HG03095 (cell line): Measurements from ENCODE around the gene ALS2CL.
"Not testable (repeated sequence)": the region's sequence is repeated elsewhere in the genome, so short reads cannot be mapped to it uniquely, and the experiment has no call there.

ENCODE experiments used
- ATAC-seq: cut with Tn5 transposase; IDR thresholded peaks from one replicate; pipeline ENCODE4 v1.9.1; 2021; ENCODE audit warnings: moderate library complexity; ENCODE audit not compliant: unreplicated experiment

The ALS2CL gene

DNA sequence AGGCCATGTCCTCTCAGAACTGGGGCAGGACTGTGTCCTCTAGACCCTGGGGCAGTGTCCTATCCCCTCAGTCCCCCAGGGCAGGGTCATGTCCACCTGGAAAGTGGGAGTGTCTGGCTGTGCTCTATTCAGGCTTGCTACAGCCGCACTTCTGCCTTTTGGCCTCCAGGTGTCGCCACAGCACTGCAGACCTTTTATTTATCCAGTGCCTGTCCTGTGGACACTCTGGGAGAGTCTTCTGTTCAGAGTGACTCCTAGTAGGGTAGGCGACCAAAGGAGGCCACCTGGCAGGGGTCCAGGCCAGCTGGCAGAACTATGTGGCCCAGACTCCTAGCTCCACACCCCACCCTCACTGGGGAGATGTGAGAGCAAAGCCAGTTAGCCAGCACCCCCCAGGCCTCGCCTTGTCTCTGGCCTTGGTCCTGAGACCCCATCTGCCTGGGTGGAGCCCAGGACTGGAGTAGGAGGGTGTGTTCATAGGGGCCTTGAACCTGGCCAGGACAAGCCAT lies 11.6 kb upstream of the ALS2CL start:
- ATAC-seq, result no peak

GRCh38 chr3:46704346-46704745 lies 10.9 kb upstream of the ALS2CL start:
- ATAC-seq, result not testable (repeated sequence)

DNA sequence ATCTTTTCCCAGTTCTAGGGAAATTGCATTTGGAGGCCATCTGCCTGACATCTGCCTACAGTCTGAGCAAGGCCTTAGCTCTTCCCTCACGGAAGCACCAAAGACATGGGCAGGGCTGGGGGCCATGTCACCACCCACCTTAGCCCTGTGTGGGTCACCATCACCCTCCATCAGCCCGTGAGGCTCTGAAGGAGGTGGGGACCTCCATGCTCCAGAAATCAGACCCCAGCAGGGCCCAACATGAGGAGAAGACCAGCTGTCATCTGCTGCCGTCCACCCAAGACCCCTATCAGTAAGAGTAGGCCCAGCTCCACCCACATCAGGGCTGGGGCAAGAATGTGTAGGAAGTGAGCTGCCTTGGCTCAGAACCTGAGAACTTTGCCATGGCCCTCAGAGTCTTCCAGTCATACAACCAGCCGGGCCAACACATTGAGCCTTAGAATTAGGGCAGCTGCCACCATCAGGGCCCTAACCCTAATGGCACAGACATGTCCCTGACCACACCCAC lies 9.6 kb upstream of the ALS2CL start:
- no peak for ATAC-seq

DNA sequence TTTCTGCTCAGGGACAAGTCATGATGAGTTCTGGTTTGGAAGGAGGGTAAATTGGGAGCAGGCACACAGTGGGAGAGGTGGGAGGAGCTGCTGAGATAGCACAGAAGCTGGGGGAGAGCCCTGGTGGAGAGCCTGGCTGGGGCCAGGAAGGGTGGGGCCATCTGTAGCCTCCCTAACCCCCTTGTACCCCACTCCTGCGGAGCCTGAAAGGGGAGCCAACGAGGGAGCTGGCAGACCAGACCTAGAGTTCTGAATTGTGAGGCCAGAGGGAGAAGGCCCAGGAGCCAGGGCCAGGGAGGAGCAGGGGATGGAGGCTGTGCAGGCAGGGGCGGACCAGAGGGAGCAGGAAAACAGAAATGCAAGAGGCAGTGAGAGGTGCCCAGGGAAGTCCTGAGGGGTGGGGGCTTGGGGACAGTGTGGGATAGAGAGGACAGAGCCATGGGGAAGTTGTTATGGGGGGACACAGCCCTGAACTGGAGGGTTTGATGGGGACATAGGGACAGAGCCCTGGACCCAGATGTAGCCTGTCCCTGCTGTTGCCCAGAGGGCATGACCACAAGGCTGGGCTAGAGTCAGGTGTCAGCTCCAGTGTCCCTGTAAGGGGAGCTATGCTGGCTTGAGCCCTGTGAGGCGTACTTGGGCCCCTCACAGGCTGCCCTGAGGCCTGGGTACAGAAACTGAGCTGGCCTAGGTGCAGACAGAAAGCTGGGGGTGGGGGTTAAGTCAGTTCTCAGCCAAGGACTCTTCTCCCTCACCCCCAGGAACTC lies 8.9 kb upstream of the ALS2CL start:
- no peak for ATAC-seq

DNA sequence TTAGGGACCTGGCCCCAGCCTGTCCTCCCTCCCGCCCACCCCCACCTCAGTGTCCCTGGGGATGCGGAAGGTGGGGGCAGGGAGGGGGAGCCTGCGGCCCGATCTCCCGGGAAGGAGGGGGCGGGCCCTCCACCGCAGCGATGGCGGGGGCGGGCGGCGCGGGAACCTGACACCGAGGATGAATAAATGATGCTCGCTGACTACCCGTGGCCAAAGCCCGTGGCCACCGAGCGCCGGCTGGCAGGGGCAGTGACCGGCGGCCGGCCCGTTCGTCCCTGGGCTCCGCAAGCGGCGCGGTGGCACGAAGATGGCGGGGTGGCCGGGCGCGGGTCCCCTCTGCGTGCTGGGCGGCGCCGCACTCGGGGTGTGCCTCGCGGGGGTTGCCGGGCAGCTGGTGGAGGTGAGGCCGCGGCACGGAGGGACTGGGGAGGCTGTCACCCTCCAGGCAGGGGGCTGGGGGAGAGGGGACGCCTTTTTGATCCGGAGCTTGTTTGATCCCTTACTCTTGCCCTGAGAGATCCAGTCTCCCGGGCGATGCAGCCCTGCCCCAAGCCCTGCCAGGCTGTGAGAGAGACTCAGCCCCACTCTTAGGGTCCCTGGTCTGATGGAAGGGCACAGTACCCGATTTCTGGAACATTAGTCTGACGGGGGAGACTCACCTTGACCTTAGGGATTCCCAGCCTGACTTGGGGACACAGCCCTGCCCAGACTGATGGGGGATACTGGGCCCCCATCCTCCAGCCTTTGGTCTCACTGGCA lies 7.9 kb upstream of the ALS2CL start, which contains the start of gene TMIE:
Gene TMIE (plus strand): TSS at position 212 of the 759 bp plus-strand sequence. CDS start 96 bp downstream, at position 308.
- ATAC-seq, result no peak

- no peak for ATAC-seq
Measured at GRCh38 chr3:46700772-46701171, 7.3 kb upstream of the ALS2CL start.

DNA sequence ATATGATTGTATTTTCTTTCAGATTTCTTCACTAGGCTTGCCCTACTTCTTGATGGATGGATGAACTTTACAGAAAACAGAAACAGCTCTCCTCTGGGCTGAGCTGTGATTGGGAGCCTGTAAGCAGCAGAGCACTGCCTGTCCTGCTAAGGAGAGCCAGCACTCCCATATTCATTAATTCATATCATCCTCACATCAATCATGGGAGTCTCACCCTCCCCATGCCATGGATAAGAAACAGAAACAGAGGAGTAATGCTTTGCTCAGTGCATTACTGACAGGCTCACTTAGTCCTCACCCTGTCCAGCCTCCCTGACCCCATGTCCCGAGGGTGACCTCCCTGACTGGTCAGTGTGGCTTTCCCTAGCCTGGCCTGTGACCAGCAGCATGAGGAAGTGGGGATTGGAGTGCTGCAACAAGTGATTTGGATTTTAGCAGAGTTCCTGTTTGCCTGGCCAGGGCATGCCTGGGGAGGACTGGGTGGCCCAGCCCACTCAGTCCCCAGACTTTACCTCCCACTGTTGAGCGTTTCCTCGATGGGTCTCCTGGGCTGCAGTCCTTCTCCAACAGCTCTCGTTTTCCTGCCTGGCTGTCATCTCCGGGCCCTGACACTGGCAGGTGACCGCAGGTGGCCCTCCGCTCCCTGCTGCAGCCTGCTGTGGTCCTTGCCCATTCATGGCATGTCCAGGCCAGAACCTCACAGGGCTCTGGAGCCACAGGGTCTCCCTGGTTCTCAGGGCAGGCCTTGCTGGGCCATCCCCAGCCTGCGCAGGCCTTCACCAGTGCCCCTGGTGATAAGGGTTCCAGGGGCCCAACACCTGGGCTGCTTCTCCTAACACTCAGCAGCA lies 6.4 kb upstream of the ALS2CL start:
- no peak for ATAC-seq

GRCh38 chr3:46695962-46696894 lies 2.7 kb upstream of the ALS2CL start:
- no peak for ATAC-seq

DNA sequence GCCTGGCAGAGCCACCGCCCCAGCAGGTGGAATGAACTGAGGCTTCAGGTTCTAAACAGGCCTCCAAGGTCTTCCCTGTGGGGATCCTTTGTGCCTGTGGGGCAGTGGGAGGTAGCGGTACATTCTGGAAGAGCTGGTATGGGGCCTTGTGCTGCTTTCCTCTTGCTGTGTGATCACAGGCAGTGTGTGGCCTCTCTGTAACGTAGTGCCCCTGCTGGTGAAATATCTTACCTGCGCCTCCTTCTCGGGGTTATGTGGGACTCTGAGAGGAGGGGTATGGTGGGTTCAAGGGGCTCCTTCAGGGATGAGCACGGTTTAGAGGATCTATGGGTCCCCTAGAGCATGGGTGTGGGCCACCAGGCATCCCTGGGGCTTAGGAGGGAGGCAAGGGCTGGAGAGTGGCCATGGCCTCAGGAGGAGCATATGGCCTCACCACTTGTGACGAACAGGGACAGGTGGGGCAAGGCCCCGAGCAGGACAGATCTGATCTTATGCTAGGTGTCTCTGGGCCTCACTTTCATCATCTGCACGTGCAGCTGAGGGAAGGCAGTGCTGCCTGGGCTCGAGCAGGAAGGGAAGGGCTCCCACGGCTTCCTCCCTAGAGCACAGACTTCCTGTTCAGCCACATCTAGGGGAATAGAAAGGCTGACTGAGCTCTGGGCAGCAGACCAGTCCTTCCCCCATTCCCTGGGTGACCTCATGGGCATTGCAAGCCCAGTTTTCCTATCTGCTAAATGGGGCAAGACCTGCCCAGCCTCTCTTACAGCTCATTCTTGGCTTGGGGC lies 1.9 kb upstream of the ALS2CL start:
- ATAC-seq, result no peak

DNA sequence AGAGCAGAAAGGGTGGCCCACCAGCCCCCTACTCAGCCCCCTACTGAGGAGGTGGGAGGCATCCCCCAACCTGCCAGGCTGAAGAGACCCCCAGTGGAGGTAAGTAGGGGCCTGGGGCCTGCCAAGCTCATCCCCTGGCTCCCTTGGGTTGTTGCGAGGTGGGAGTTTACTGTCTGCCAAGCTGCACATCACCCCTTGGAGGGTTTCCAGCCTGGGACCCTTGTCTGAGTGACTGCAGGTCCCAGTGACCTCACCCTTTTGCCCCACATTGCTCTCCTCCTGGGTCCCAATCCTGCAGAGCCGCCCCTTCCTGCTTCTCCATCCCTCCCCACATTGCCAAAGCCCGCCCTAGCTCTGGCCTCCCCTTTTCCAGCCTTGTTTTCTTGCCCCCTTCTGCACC lies 1.0 kb upstream of the ALS2CL start:
- ATAC-seq, result no peak

DNA sequence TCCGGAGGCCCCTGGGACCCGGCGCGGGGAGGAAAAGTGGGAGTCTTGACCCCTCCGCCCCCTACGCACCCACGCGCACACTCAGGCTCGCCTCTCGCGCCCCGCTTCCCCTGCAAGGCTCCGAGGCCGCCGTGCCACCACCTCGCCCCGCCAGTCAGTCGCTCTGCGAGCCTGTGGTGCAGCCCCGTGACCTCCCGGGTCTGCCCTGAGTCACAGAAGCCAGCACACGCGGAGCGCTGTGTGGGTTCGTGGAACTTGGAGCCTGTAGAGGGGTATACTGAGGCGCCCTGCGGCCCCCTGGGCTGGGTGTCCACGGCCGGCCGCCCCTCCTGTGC lies 380 bp upstream of the ALS2CL start:
- no peak for ATAC-seq

- ATAC-seq, result no peak
Measured at GRCh38 chr3:46692566-46692990, 901 bp downstream of the ALS2CL start.

- ATAC-seq, result no peak
Measured at GRCh38 chr3:46690798-46691197, 2.7 kb downstream of the ALS2CL start.

DNA sequence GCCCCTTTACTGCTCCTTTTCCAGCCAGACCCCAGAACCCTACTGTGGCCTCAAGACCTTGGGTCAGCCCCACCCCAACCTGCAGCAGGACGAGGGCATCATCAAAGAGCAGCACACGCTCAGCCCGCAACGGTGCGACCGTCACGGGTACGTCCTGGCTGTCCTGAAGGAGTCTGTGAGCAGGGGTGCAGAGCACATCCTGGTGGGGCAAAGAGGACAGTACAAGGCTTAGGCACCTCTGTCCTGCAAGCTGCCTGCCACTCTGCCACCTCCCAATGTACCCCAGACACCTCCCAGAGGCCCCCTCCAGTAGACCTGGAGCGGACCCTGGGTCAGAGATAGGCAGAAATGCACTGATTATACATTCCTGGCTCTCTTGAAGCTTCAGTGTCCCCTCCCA lies 8.0 kb downstream of the ALS2CL start:
- no peak for ATAC-seq

DNA sequence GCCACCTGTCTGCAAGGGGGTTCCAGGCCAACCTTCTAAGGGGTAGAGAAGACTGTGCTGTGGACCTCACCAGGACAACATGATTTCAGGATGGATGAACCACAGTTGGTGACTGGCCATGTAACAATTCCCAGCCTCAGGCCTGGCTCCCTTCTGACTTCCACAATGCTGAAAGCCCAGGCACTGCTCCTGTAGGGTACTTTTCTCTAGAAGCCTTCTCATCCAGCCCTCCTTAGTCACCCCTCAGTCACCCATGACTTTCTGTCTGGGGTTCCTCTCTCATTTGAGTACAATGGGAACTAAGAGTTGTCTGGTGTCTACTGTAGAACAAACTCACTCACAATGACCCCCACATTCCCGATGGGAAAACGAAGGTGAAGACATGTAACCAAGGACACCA lies 8.6 kb downstream of the ALS2CL start:
- ATAC-seq, result no peak

DNA sequence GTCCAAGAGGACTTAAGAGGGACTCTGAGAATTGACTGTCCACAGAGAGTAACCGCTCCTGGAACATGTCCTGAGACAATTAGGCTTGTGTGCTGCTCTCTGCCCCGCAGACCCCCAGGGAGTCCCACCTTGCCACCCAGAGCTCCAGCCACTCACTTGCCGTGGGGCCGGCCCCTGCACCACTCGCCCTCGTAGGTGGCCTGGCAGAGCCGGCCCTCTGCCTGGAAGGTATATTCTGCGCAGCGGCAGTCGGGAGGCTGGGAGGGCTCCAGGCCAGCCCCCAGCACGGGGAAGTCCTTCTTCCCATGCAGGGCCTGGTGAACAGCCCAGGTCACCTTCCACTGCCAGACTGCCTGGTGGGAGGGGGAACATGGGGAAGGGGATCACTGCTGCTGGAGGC lies 10.5 kb downstream of the ALS2CL start:
- no peak for ATAC-seq

- no peak for ATAC-seq
Measured at GRCh38 chr3:46681856-46682540, 11.5 kb downstream of the ALS2CL start.

- no peak for ATAC-seq
Measured at GRCh38 chr3:46681387-46681786, 12.1 kb downstream of the ALS2CL start.
